ENCODE data around the gene ERFE. TPM values are rescaled to one million over a fixed set of nuclear protein-coding genes. Genes with fewer than 3 reads are reported as not detected.

The ERFE gene
- total RNA-seq, 2 donors from 2014 or later, result 7.7 TPM; not detected in 1

DNA sequence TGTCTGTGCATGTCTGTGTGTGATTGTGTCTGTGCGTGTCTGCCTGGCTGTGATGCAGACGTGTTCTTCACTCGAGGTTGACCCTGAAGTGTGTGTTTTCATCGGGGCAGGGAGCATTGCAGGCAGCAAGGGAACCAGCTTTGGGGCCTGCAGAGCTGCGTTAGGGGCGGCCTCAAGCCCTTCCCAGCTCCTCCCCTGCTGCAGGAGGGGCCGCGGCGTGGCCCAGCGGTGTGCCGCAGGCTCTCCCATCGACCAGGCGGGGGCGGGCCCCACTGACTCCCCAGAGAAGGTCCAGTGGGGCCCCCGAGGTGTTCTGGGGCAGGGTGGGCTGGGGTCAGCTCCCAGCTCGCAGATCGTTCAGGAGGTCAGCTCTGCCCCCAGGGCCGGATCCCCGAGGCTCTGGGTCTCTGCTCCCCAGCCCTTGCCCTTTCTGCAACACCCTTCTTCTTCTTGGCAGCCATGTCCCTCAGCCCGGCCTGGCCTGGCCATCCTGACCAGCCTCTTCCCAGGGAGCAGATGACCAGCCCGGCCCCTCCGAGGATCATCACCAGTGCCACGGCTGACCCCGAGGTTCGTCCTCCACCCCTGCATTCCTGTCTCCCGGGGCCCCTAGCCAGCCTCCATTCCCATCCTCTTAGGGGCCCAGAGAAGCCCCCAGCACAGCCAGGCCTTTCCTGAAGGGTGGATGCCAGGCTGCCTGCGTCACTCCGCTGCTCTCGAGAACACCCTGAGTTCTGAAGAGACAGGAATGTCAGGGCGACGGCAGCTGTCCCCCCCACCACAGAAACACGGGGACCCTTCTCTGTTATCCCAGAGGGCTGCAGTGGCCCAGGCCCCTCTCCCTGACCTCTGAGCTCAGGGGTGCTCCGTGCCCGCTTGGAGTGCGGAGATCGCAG lies 31.4 kb upstream of the ERFE start:
- no peaks in the 10 kb centered on the region for H3K9me3 ChIP-seq
- H3K4me3 ChIP-seq, result no peak overlapping the region
- intact Hi-C loops (cut with DNase I), result no loop called here
- H3K4me1 ChIP-seq (replicated peaks), result no peaks in the 10 kb centered on the region
- DNase-seq (ENCODE audit: low spot score), result no peak
- WGBS, result 41% methylated on average over 36 of the region's 36 CpGs
- no peaks in the 10 kb centered on the region for H3K27me3 ChIP-seq (replicated peaks; ENCODE audit: insufficient read depth)
- no peak overlapping the region for H3K27ac ChIP-seq
- H3K36me3 ChIP-seq, result no peaks in the 10 kb centered on the region
- no peak for TF ChIP-seq POLR2AphosphoS5 (IDR thresholded peaks at IDR 0.05)
- TF ChIP-seq CTCF (IDR thresholded peaks at IDR 0.05), result peak in 1 of 4 experiments; percentile 11
- TF ChIP-seq POLR2A (IDR thresholded peaks at IDR 0.05), result no peak

GRCh38 chr2:238128061-238128440 lies 30.7 kb upstream of the ERFE start:
- WGBS, result 86% methylated on average over 18 of the region's 22 CpGs
- Histone ChIP-seq H3K4me1 (replicated peaks) (no peaks in the 10 kb centered on the region), H3K4me3 (no peak overlapping the region), H3K9me3 (no peaks in the 10 kb centered on the region), H3K36me3 (no peaks in the 10 kb centered on the region), H3K27ac (no peak overlapping the region), H3K27me3 (replicated peaks; ENCODE audit: insufficient read depth) (no peaks in the 10 kb centered on the region)
- no peak for TF ChIP-seq CTCF (IDR thresholded peaks at IDR 0.05)
- TF ChIP-seq POLR2A (IDR thresholded peaks at IDR 0.05), result no peak
- no peak for TF ChIP-seq POLR2AphosphoS5 (IDR thresholded peaks at IDR 0.05)
- intact Hi-C loops (cut with DNase I), result no loop called here
- no peak for DNase-seq (ENCODE audit: low spot score)

DNA sequence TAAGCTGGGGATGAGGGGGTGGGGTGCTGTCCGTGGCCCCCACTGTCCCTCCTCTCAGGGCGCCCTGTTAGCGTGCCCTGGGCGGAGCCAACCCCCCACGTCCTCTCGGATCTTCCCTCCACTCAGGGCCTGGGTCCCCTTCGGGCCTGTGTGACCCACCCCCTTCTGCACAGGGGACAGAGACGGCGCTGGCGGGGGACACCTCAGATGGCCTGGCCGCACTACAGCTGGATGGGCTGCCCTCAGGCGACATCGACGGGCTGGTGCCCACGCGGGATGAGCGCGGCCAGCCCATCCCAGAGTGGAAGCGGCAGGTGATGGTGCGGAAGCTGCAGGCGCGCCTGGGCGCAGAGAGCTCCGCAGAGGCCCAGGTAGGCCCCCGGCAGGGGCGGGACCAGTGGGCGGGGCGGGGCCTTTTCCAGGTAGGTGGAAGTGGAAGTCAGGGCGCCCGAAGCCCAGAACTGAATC lies 30.2 kb upstream of the ERFE start:
- Histone ChIP-seq H3K4me3 (no peak overlapping the region), H3K9me3 (no peaks in the 10 kb centered on the region), H3K4me1 (replicated peaks) (no peaks in the 10 kb centered on the region), H3K27ac (no peak overlapping the region), H3K36me3 (no peaks in the 10 kb centered on the region), H3K27me3 (replicated peaks; ENCODE audit: insufficient read depth) (no peaks in the 10 kb centered on the region)
- WGBS, result 88% methylated on average over 26 of the region's 30 CpGs
- DNase-seq (ENCODE audit: low spot score), result no peak
- TF ChIP-seq CTCF (IDR thresholded peaks at IDR 0.05) (no peak), POLR2AphosphoS5 (IDR thresholded peaks at IDR 0.05) (no peak), POLR2A (IDR thresholded peaks at IDR 0.05) (no peak)
- intact Hi-C loops (cut with DNase I), result no loop called here

- H3K27ac ChIP-seq, result no peak overlapping the region
- no peaks in the 10 kb centered on the region for H3K9me3 ChIP-seq
- no peaks in the 10 kb centered on the region for H3K27me3 ChIP-seq (replicated peaks; ENCODE audit: insufficient read depth)
- no peaks in the 10 kb centered on the region for H3K36me3 ChIP-seq
- no peak overlapping the region for H3K4me3 ChIP-seq
- intact Hi-C loops (cut with DNase I), result no loop called here
- WGBS, result 91% methylated on average over 22 of the region's 22 CpGs
- H3K4me1 ChIP-seq (replicated peaks), result no peaks in the 10 kb centered on the region
- TF ChIP-seq CTCF (IDR thresholded peaks at IDR 0.05), result no peak
- no peak for TF ChIP-seq POLR2AphosphoS5 (IDR thresholded peaks at IDR 0.05)
- no peak for TF ChIP-seq POLR2A (IDR thresholded peaks at IDR 0.05)
- no peak for DNase-seq (ENCODE audit: low spot score)
Observed at GRCh38 chr2:238129166-238130010, 29.4 kb upstream of the ERFE start.
